GM19035 (cell line): ENCODE measurements around the gene RHCG.

Experiments
- ATAC-seq: cut with Tn5 transposase; IDR thresholded peaks from one replicate; pipeline ENCODE4 v1.9.1; 2021; ENCODE audit not compliant: unreplicated experiment

Gene RHCG

DNA sequence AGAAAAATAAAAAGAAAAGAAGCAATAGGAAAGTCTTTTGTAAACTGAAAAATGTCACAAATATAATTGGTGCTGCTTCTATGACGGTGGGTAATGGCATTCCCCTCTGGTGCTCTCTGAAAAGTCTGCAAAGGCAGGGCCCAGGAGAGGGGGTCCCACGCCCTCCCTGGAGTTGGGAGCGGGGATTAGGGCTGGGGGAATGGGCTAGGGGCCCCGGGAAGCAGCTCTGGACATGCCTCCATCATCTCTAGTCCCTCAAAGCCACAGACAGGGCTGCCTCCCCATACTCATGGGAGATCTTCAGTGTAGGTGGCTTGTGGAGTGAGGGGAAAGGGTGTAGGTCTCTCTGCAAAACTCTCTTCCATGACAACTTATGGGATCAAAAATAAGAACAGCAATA, 7.8 kb upstream of the RHCG start:
- no peak for ATAC-seq

DNA sequence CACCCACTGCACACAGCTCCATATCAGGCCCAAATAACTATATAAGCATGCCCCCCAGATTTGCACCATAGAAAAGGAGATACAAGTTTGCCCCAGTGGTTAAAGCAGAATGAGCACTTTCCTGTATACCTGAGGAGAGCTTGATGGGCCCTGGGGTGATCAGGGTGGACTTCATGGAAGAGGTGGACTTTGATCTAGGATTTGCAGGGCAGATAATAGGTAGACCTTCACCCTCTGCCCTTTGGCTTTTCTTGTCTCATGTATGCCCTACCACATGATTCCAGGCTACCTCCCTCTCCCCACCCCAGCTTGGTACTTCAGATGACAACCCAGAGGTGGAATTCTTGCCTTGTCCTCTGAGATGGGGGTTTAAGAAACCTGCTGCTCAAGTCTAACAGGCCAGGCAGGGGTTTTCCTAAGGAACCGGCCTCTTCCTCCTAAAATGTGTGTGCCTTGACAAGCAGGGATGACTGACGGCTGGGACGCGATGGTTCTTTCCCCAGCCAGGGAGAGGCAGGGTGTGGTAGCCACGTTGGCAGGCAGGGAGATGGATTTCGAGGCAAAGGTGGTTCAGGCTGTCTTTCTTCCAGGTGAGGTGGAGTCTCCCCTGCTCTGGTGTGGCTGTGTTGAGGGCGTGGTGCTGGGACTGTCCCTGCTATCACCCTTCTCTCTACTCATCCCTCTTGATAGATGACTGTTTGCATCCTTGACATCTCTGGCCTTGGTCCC, 6.6 kb upstream of the RHCG start:
- no peak for ATAC-seq

- ATAC-seq: no peak
These were observed 5.3 kb upstream of the RHCG start for GRCh38 chr15:89501646-89502045.

DNA sequence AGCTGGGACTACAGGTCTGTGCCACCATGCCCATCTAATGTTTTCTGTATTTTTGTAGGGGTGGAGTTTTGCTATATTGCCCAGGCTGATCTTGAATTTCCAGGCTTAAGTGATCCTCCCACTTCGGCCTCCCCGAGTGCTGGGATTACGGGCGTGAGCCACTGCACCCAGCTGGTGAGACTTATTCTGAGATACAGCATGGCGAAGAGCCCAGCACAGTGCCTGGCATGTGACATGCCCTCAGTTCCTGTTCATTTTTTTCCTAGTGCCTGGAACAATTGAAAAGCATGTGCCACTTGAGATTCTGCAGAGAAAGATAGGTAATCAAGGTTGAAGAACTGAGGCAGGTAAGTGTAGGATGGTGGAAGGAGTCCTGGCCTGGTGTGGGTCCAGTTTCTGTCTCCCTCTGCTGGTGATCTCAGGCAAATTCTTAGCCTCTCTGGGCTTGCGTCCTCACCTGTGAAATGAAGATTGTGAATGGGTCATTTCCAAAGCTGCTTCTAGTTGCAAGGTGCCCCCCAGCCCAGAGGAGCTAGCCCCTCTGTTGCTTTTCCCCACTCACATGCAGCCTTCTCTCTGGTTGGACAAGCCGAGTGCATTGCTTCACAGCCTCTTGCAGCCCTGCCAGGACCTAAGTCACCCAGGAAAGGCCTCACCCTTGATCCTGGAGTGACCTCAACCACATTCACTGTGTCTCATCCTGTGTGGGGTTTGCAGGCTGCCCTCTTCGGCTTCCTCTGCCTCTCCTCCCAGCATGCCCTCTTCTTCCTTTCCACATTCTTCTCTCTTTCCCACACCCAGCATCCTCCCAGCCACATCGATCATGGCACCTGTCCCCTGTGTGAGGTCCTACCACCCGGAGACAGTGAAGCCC, 4.3 kb upstream of the RHCG start:
- ATAC-seq: no peak

DNA sequence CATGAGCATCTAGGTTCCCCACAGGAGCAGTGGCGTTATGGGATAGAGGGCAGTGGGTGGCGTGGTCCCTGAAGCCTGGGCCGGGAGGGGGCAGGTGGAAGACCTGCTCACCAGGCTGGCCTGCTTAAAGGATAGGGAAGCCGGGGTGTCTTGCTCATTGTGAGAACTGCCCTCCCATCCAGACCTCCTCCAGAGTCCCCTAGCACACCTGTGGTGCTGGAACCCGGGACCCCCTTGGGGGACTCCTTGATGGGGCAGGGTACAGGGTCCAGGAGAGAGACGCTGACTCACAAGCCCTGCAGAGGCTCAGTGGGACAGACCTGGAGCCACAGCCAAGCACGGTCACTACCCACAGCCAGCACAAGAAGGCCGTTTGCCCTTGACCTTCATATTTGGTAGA, 2.8 kb upstream of the RHCG start:
- no peak for ATAC-seq

DNA sequence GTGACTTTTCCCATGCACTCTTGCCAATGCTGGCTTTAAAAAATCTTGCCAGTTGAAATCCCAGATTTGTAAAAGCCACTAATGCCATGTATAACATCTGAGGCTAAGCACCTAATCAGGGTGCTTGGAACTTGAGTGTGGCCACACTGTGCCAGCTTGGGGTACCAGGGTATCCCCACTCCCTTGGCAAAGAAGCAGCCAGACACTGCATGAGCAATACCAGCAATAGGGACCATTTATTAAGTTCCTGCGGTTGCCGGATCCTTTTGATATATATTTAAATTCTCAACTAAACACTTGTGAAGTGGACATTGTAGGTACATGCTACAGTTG, 2.2 kb upstream of the RHCG start:
- ATAC-seq: no peak

DNA sequence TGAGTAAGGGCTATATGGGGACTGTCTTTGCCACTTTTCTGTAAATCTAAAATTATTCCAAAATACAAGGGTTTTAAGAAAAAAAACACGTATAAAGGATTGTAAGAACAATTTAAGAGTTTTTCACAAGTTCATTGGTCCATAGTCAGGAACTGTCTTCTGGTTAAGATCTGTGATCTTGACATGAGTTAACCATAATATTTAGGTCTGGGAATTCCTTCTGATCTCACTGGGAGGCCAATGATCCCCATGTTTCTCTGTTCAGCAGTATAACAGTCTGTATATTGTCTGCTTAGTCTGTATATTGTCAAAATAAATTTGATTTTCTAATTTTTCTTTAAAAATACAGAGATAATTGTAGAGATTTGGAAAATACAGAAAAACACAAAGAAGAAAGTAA, 848 bp upstream of the RHCG start:
- no peak for ATAC-seq

DNA sequence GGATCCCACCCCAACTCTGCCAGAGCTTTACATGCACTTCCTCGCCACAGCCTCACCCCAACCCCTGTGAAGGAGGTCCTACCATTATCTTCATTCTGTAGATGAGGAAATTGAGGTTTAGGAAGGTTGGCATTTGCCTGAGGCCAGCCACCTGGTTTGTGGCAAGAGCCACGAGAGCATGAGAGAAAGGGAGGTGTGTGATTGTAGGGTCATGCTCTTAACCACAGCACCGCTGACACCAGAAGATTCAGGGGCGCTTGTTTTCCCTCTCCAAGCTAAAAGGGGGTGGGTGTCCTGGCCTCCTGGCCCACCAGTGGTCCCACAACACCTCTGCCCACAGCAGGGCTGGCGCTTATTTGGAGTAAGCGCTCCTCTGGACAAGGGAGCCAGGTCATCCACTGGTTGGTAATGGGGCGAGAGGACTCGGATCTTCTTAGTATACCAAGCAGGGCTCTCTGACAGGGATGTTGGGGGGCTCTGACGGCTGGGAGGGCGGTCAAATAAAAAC, 691 bp downstream of the RHCG start:
- no peak for ATAC-seq

GRCh38 chr15:89494941-89495637, 1.3 kb downstream of the RHCG start:
- no peak for ATAC-seq

DNA sequence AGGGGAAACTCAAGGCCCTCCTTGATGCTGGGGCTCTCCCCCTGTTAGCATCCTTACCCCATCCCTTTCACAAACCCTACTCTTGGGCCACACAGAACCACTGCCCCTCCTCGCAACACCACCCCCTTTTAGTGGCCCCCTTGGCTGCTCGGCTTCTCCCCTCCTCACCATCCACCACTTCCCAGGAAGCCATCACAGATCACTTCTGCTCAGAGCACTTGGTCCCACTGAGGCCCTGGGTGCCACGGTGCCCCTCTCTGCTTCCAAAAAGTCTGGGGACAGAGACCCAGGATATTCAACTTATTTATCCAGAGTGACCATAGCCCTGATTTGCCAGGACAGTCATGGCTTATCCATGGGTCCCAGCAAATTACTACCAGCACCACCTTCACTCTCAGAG, 2.4 kb downstream of the RHCG start:
- no peak for ATAC-seq

GRCh38 chr15:89492934-89493631, 3.3 kb downstream of the RHCG start:
- ATAC-seq: no peak

DNA sequence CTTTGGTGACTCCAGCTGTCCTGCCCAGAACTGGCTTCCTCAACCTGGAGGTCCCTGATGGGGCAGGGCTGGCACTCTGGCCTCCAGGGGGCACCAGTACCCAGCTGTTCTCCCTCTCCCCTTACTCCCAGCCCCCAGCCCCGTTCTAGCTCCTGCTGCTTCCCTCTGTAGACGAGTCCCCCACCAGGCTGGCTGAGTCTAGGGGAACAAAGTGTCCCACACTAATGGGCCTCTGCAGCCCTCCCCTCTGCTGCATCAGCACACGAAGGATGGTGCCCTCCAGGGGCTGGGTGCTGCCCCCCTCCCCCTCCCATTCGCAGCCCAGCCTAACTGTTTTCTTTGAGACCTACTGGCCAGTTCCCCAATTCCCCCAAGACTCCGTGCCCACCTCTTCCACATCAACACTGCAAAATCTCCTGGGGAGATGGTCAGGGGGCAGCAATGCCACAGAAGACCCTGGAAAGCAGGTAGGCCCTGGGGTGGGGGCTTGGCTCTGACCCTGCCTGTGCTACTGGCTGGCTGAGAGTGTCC, 4.2 kb downstream of the RHCG start:
- no peak for ATAC-seq

GRCh38 chr15:89490814-89491315, 5.5 kb downstream of the RHCG start:
- ATAC-seq: no peak

GRCh38 chr15:89490081-89490813, 6.1 kb downstream of the RHCG start:
- no peak for ATAC-seq

- ATAC-seq: no peak
These were observed 7.0 kb downstream of the RHCG start for GRCh38 chr15:89489376-89489775.

GRCh38 chr15:89487791-89488190, 8.6 kb downstream of the RHCG start:
- no peak for ATAC-seq

- ATAC-seq: no peak
These were observed 9.7 kb downstream of the RHCG start for GRCh38 chr15:89486726-89487050.

- ATAC-seq: no peak
These were observed 13.3 kb downstream of the RHCG start for GRCh38 chr15:89483079-89483478.

- no peak for ATAC-seq
These were observed 14.2 kb downstream of the RHCG start for GRCh38 chr15:89482139-89482538.

DNA sequence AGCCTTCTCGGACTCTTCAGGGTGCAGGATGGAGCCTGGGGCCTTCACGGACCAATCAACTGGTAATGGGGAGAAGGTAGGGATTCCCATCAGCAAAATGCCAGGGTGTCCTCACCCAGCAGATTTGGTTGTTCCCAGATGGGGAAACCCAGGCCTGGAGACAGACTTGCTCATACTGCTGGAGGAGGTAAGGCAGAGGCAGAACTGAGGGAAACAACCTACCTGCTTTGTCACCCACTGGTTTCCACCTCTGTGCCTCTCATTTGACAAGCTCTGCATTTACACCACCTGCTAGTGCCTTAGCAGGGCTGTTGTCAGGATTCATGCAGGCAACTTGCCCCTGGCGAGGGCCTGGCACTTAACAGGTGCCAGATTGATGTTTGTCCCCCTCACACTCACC, 15.9 kb downstream of the RHCG start:
- ATAC-seq: no peak
